Activated CD8-positive, alpha-beta memory T cell treated with anti-CD3 and anti-CD28 coated beads for 48 hours (primary cell): Measurements from ENCODE around the gene PTCSC3.

ENCODE experiments used
- DNase-seq, 3 experiments: peaks; one replicate each; pipeline ENCODE4 v3.0.0-alpha.2; 2020; ENCODE audit warnings: low read depth in 2 of 3, low spot score in 2 of 3

PTCSC3 gene

GRCh38 chr14:36086629-36087395 lies 89.7 kb downstream of the PTCSC3 start:
- no peak for DNase-seq

GRCh38 chr14:36085861-36086260 lies 90.7 kb downstream of the PTCSC3 start:
- no peak for DNase-seq
